IMR-90 (cell line): ENCODE data around the gene RAB6C. TPM values are rescaled to one million over a fixed set of nuclear protein-coding genes. Genes with fewer than 3 reads are reported as not detected.

Experiments
- ATAC-seq: fragments of 200-7000 bp; cut with Tn5 transposase; 2 replicates; pipeline ENCODE4 v1.9.1; 2020; ENCODE audit warnings: low read depth, mild to moderate bottlenecking, moderate library complexity
- BruUV-seq: library from RNA; stranded (reverse); fragments of 400-500 nt; replicated peaks from 2 replicates; lab custom pipeline; 2021; lab: Mats Ljungman, UMichigan
- CTCF ChIA-PET: fragments of 300-600 bp; formaldehyde crosslinking; extraction: SDS; loops from one replicate; lab custom pipeline; 2021; ENCODE audit warnings: antibody characterized with exemption; lab: Yijun Ruan, JAX
- POLR2A ChIA-PET: fragments of 300-600 bp; sonication (Branson Sonifier 250); formaldehyde crosslinking; loops from one replicate; lab custom pipeline; 2022; ENCODE audit warnings: antibody characterized with exemption; ENCODE audit not compliant: unreplicated experiment; lab: Charles Lee
- DNase-seq: peaks from one replicate; pipeline ENCODE4 v3.0.0; 2013
- H2AFZ ChIP-seq: replicated peaks from 2 replicates; pipeline ENCODE3; 2013; ENCODE audit warnings: low read length, mild to moderate bottlenecking; ENCODE audit not compliant: poor library complexity
- H2AK5ac ChIP-seq: 2 replicates; pipeline ENCODE4 v1.6.1; 2013; ENCODE audit warnings: low read depth, low read length, inconsistent platforms
- H2AK9ac ChIP-seq: replicated peaks from 2 replicates; pipeline ENCODE3; 2013; ENCODE audit warnings: mild to moderate bottlenecking, low read depth, low read length, moderate library complexity; ENCODE audit not compliant: poor library complexity
- H2BK120ac ChIP-seq: 2 replicates; pipeline ENCODE4 v1.6.1; 2013; ENCODE audit warnings: low read depth, low read length, inconsistent platforms
- H2BK15ac ChIP-seq: 3 replicates; pipeline ENCODE4 v1.6.1; 2013; ENCODE audit warnings: low read depth, low read length, inconsistent platforms
- H2BK20ac ChIP-seq: 2 replicates; pipeline ENCODE4 v1.6.1; 2013; ENCODE audit warnings: low read depth, mild to moderate bottlenecking, inconsistent platforms, low read length, moderate library complexity
- H2BK5ac ChIP-seq: 2 replicates; pipeline ENCODE4 v1.6.1; 2013; ENCODE audit warnings: mild to moderate bottlenecking, low read depth, low read length, inconsistent platforms; ENCODE audit not compliant: poor library complexity, severe bottlenecking
- H3K14ac ChIP-seq: replicated peaks from 2 replicates; pipeline ENCODE4 v1.6.1; 2013; ENCODE audit warnings: low read depth, low read length, inconsistent platforms
- H3K18ac ChIP-seq: 2 replicates; pipeline ENCODE4 v1.6.1; 2013; ENCODE audit warnings: low read depth, low read length, control low read depth
- H3K23ac ChIP-seq: 2 replicates; pipeline ENCODE4 v1.6.1; 2013; ENCODE audit warnings: low read depth, low read length, inconsistent platforms
- H3K27ac ChIP-seq: 2 replicates; pipeline ENCODE4 v1.5.1; 2013; ENCODE audit warnings: mild to moderate bottlenecking, control low read depth, low read length; ENCODE audit not compliant: insufficient read depth
- H3K27me3 ChIP-seq: 2 replicates; pipeline ENCODE4 v1.6.1; 2013; ENCODE audit warnings: low read length; ENCODE audit not compliant: control insufficient read depth, insufficient read depth
- H3K36me3 ChIP-seq: 2 replicates; pipeline ENCODE4 v1.6.1; 2013; ENCODE audit warnings: low read length, mixed read lengths; ENCODE audit not compliant: control insufficient read depth, insufficient read depth
- H3K4ac ChIP-seq: 2 replicates; pipeline ENCODE4 v1.6.1; 2013; ENCODE audit warnings: low read depth, low read length, inconsistent platforms
- H3K4me1 ChIP-seq: 2 replicates; pipeline ENCODE4 v1.6.1; 2013; ENCODE audit warnings: low read length, mixed read lengths; ENCODE audit not compliant: control insufficient read depth, insufficient read depth
- H3K4me2 ChIP-seq: 2 replicates; pipeline ENCODE4 v1.6.1; 2013; ENCODE audit warnings: low read depth, mild to moderate bottlenecking, control low read depth, low read length, moderate library complexity
- H3K4me3 ChIP-seq: 2 replicates; pipeline ENCODE4 v1.5.1; 2013; ENCODE audit warnings: low read depth, mild to moderate bottlenecking, control low read depth, low read length, moderate library complexity; ENCODE audit not compliant: insufficient read depth
- H3K56ac ChIP-seq: 2 replicates; pipeline ENCODE4 v1.6.1; 2013; ENCODE audit warnings: low read length, inconsistent platforms; ENCODE audit not compliant: insufficient read depth; ENCODE audit errors: extremely low read depth
- H3K79me1 ChIP-seq, 2 experiments: 2 replicates each; pipeline ENCODE4 v1.6.1; 2013; ENCODE audit warnings: low read length in 2 of 2, inconsistent platforms in 1 of 2, low read depth in 1 of 2
- H3K9ac ChIP-seq: 2 replicates; pipeline ENCODE4 v1.6.1; 2013; ENCODE audit warnings: low read depth, low read length, control low read depth
- H3K9me1 ChIP-seq: 2 replicates; pipeline ENCODE4 v1.6.1; 2013; ENCODE audit warnings: low read length, inconsistent platforms; ENCODE audit not compliant: insufficient read depth
- H3K9me3 ChIP-seq: 2 replicates; pipeline ENCODE4 v1.6.1; 2013; ENCODE audit warnings: low read length; ENCODE audit not compliant: control insufficient read depth, insufficient read depth
- H4K20me1 ChIP-seq: 2 replicates; pipeline ENCODE4 v1.6.1; 2013; ENCODE audit warnings: low read length, inconsistent platforms; ENCODE audit not compliant: insufficient read depth
- H4K5ac ChIP-seq: 2 replicates; pipeline ENCODE4 v1.6.1; 2013; ENCODE audit warnings: mild to moderate bottlenecking, low read depth, low read length, control low read depth
- H4K8ac ChIP-seq, 2 experiments: 2 replicates each; pipeline ENCODE4 v1.6.1; 2013; ENCODE audit warnings: low read depth in 2 of 2, low read length in 2 of 2, control low read depth in 1 of 2, inconsistent platforms in 1 of 2
- H4K91ac ChIP-seq: 2 replicates; pipeline ENCODE4 v1.6.1; 2013; ENCODE audit warnings: low read depth, low read length, inconsistent platforms; ENCODE audit not compliant: insufficient read depth
- BHLHE40 ChIP-seq: fragments of 150-350 bp; IDR thresholded peaks from 2 replicates; pipeline ENCODE4 v1.6.1; 2016; ENCODE audit warnings: mild to moderate bottlenecking, low read depth, low read length
- CHD1 ChIP-seq: IDR thresholded peaks from 2 replicates; pipeline ENCODE4 v1.6.1; 2012; ENCODE audit warnings: low read depth, low read length, improper control_type of control experiment
- MAZ ChIP-seq: IDR thresholded peaks from 2 replicates; pipeline ENCODE4 v1.6.1; 2012; ENCODE audit warnings: low read depth, mild to moderate bottlenecking, low read length, improper control_type of control experiment, moderate library complexity, borderline replicate concordance
- NFE2L2 ChIP-seq: fragments of 150-350 bp; IDR thresholded peaks from 2 replicates; pipeline ENCODE4 v1.6.1; 2016; ENCODE audit warnings: low read depth, mild to moderate bottlenecking, low read length
- POLR2A ChIP-seq: IDR thresholded peaks from 2 replicates; pipeline ENCODE4 v1.6.1; 2012; ENCODE audit warnings: mild to moderate bottlenecking, low read depth, low read length
- RCOR1 ChIP-seq: IDR thresholded peaks from 2 replicates; pipeline ENCODE4 v1.6.1; 2012; ENCODE audit warnings: mild to moderate bottlenecking, low read length, improper control_type of control experiment; ENCODE audit not compliant: insufficient replicate concordance
- WGBS, 2 experiments: methylation state at CpG; one replicate each; pipeline versions ENCODE4 v1.1.5 to v1.1.7; 2013; ENCODE audit warnings: missing lambda C conversion rate in 2 of 2; ENCODE audit not compliant: insufficient read length in 1 of 2; ENCODE audit errors: extremely low coverage in 2 of 2; 5-methylcytosine and 5-hydroxymethylcytosine counted together
- dilution Hi-C: fragments of 300-500 bp; cut with HindIII; formaldehyde crosslinking; loops from one replicate; pipeline ENCODE4 v1.14.3; 2018; ENCODE audit warnings: low sequenced_read_pairs; ENCODE audit not compliant: unreplicated experiment
- in situ Hi-C: fragments of 300-500 bp; cut with MboI; formaldehyde crosslinking; loops from 3 replicates; pipeline ENCODE4 v1.14.3; 2019; ENCODE audit warnings: low sequenced_read_pairs, inconsistent platforms, mixed read lengths
- intact Hi-C: fragments of 100-400 bp; cut with micrococcal nuclease; formaldehyde crosslinking; loops from 2 replicates; pipeline ENCODE4 v1.10.0; 2022
- polyA plus RNA-seq, 3 experiments: library from polyadenylated mRNA; depleted of rRNA; stranded (reverse); fragments of >200 nt; gene quantifications; 2 replicates each; pipeline ENCODE4 v1.2.3, GENCODE V29; 2012; ENCODE audit warnings: low replicate concordance in 1 of 3
- total RNA-seq: library from RNA; depleted of rRNA; stranded (reverse); fragments of >200 nt; gene quantifications from 2 replicates; pipeline ENCODE4 v1.2.3, GENCODE V29; 2012

RAB6C gene
- total and polyA plus RNA-seq, 2 of the 4 experiments (the other 2 are of a cell fraction): not detected

GRCh38 chr2:129934044-129934822 lies 45.2 kb upstream of the RAB6C start:
- ATAC-seq (no peak), DNase-seq (no peak)
- Histone ChIP-seq H2BK15ac (no peak overlapping the region), H3K27ac (no peak overlapping the region), H2BK5ac (no peak overlapping the region), H3K23ac (no peak overlapping the region), H3K79me1 (no peaks in the 10 kb centered on the region), H3K27me3 (no peaks in the 10 kb centered on the region), H2AK5ac (no peak overlapping the region), H4K91ac (no peak overlapping the region), H3K9me1 (no peaks in the 10 kb centered on the region), H4K20me1 (no peaks in the 10 kb centered on the region), H4K8ac (no peak overlapping the region), H3K14ac (no peak overlapping the region), H3K4me1 (no peaks in the 10 kb centered on the region), H3K9ac (no peak overlapping the region), H3K9me3 (no peaks in the 10 kb centered on the region), H3K18ac (no peak overlapping the region), H4K5ac (no peak overlapping the region), H3K56ac (no peak overlapping the region), H3K4ac (no peak overlapping the region), H3K4me2 (no peak overlapping the region), H2BK120ac (no peak overlapping the region), H3K4me3 (no peak overlapping the region), H2BK20ac (no peak overlapping the region), H2AFZ (no peak overlapping the region), H2AK9ac (no peak overlapping the region), H3K36me3 (no peaks in the 10 kb centered on the region)
- TF ChIP-seq POLR2A: no peak
- no peak for TF ChIP-seq RCOR1
- no peak for TF ChIP-seq CHD1
- no peak for TF ChIP-seq NFE2L2
- no peak for TF ChIP-seq BHLHE40
- no peak for TF ChIP-seq MAZ
- intact Hi-C loops: no loop called here
- 0% methylated on average over 10 of the region's 41 CpGs; no CpG with 5 or more reads in 1 of the 2 experiments for WGBS, 2 experiments
- POLR2A ChIA-PET: no interaction called here
- in situ Hi-C loops: no loop called here
- no TSS peak for BruUV-seq
- dilution Hi-C loops: no loop called here
- CTCF ChIA-PET: no interaction called here
